GM12878 (cell line): ENCODE measurements around the gene ZBED5. TPM values are rescaled to one million over a fixed set of nuclear protein-coding genes. Genes with fewer than 3 reads are reported as not detected.

ENCODE experiments used
- ATAC-seq: fragments of 200-7000 bp; cut with Tn5 transposase; 3 replicates; pipeline ENCODE4 v1.9.1; 2020; ENCODE audit warnings: mild to moderate bottlenecking, moderate library complexity
- BruUV-seq: library from RNA; stranded (reverse); fragments of 400-500 nt; replicated peaks from 2 replicates; lab custom pipeline; 2021; lab: Mats Ljungman, UMichigan
- CTCF ChIA-PET: fragments of 300-600 bp; sonication (Branson Sonifier 250); formaldehyde crosslinking; extraction: SDS; loops from one replicate; lab custom pipeline; 2021; ENCODE audit warnings: inconsistent platforms; lab: Yijun Ruan, JAX
- POLR2A ChIA-PET: fragments of 350-600 bp; formaldehyde crosslinking; extraction: SDS; loops from one replicate; lab custom pipeline; 2021; ENCODE audit warnings: inconsistent platforms; lab: Charles Lee
- RAD21 ChIA-PET: fragments of 300-600 bp; sonication (Branson Sonifier 250); formaldehyde crosslinking; loops from one replicate; lab custom pipeline; 2023; ENCODE audit warnings: antibody characterized with exemption; ENCODE audit not compliant: unreplicated experiment; lab: Charles Lee
- SMC1A ChIA-PET: fragments of 300-600 bp; sonication (Branson Sonifier 250); formaldehyde crosslinking; loops from one replicate; lab custom pipeline; 2023; ENCODE audit not compliant: unreplicated experiment, uncharacterized antibody; lab: Charles Lee
- DNase-seq: peaks from one replicate; pipeline ENCODE4 v3.0.0-alpha.2; 2011; ENCODE audit warnings: low read depth, low spot score
- FAIRE-seq: peaks from 3 replicates; lab custom pipeline; 2011; peaks lifted over from hg19 to GRCh38; lab: Jason Lieb, UNC
- H2AFZ ChIP-seq: 2 replicates; pipeline ENCODE4 v1.6.0; 2011; ENCODE audit warnings: low read depth, low read length, control low read depth; ENCODE audit not compliant: control insufficient read depth
- H3K27ac ChIP-seq: 2 replicates; pipeline ENCODE4 v1.5.1; 2011; ENCODE audit warnings: control low read depth; ENCODE audit not compliant: control insufficient read depth, insufficient read depth
- H3K27me3 ChIP-seq, 2 experiments: replicated peaks in 1 of 2; 2 replicates each; pipeline versions ENCODE4 v1.6.0 to v1.6.1; 2011; ENCODE audit warnings: low read length in 1 of 2; ENCODE audit not compliant: control insufficient read depth in 2 of 2, insufficient read depth in 2 of 2
- H3K36me3 ChIP-seq, 2 experiments: 2 replicates each; pipeline ENCODE4 v1.5.1; 2011; ENCODE audit warnings: low read length in 1 of 2; ENCODE audit not compliant: control insufficient read depth in 2 of 2, insufficient read depth in 2 of 2
- H3K4me1 ChIP-seq: 2 replicates; pipeline ENCODE4 v1.6.1; 2011; ENCODE audit warnings: mild to moderate bottlenecking, low read length, moderate library complexity, mixed read lengths; ENCODE audit not compliant: control insufficient read depth, insufficient read depth
- H3K4me2 ChIP-seq: 2 replicates; pipeline ENCODE4 v1.6.0; 2011; ENCODE audit warnings: control low read depth; ENCODE audit not compliant: control insufficient read depth, insufficient read depth
- H3K4me3 ChIP-seq: fragments of 200-600 bp; sonication (generic); 2 replicates; pipeline ENCODE4 v1.5.1; 2016
- H3K79me2 ChIP-seq: 2 replicates; pipeline ENCODE4 v1.6.0; 2011; ENCODE audit warnings: low read length; ENCODE audit not compliant: control insufficient read depth, insufficient read depth
- H3K9ac ChIP-seq: 2 replicates; pipeline ENCODE4 v1.8.0; 2011; ENCODE audit warnings: low read length, control low read depth, mixed read lengths; ENCODE audit not compliant: control insufficient read depth, insufficient read depth
- H3K9me3 ChIP-seq: replicated peaks from 3 replicates; pipeline ENCODE4 v1.5.1; 2011; ENCODE audit warnings: mild to moderate bottlenecking, low read length; ENCODE audit not compliant: control insufficient read depth, insufficient read depth
- H4K20me1 ChIP-seq: 2 replicates; pipeline ENCODE4 v1.6.0; 2011; ENCODE audit not compliant: control insufficient read depth, insufficient read depth
- CREM ChIP-seq: IDR thresholded peaks from 2 replicates; pipeline ENCODE4 v1.6.1; 2014; ENCODE audit warnings: antibody characterized with exemption, low read depth
- FOXK2 ChIP-seq: fragments of 450-650 bp; IDR thresholded peaks from 2 replicates; pipeline ENCODE4 v1.6.1; 2017; ENCODE audit warnings: mild to moderate bottlenecking, moderate library complexity
- JUND ChIP-seq: IDR thresholded peaks from 2 replicates; pipeline ENCODE4 v1.6.1; 2012; ENCODE audit warnings: low read depth, mild to moderate bottlenecking, low read length, improper control_type of control experiment, moderate library complexity
- LARP7 ChIP-seq: fragments of 450-650 bp; IDR thresholded peaks from 2 replicates; pipeline ENCODE4 v1.6.1; 2017; ENCODE audit warnings: mild to moderate bottlenecking
- RB1 ChIP-seq: fragments of 450-650 bp; formaldehyde crosslinking; IDR thresholded peaks from 2 replicates; pipeline ENCODE4 v1.6.1; 2017; ENCODE audit warnings: mild to moderate bottlenecking, borderline replicate concordance
- SIN3A ChIP-seq: IDR thresholded peaks from 2 replicates; pipeline ENCODE4 v1.6.1; 2012; ENCODE audit warnings: low read depth, low read length, improper control_type of control experiment
- SRF ChIP-seq, 2 experiments: IDR thresholded peaks; 2 replicates each; pipeline ENCODE4 v1.6.1; 2011; ENCODE audit warnings: low read depth in 2 of 2, low read length in 2 of 2, mild to moderate bottlenecking in 1 of 2, moderate library complexity in 1 of 2
- SUPT20H ChIP-seq: IDR thresholded peaks from 2 replicates; pipeline ENCODE4 v1.6.1; 2011; ENCODE audit warnings: low read depth, mild to moderate bottlenecking, low read length, moderate library complexity, borderline replicate concordance; ENCODE audit not compliant: control insufficient read depth
- TBL1XR1 ChIP-seq: IDR thresholded peaks from 2 replicates; pipeline ENCODE4 v1.6.1; 2012; ENCODE audit warnings: low read depth, low read length, improper control_type of control experiment
- ZNF207 ChIP-seq: fragments of 450-650 bp; IDR thresholded peaks from 2 replicates; pipeline ENCODE4 v1.6.1; 2014; ENCODE audit warnings: antibody characterized with exemption, mild to moderate bottlenecking, borderline replicate concordance
- WGBS: methylation state at CpG from one replicate; pipeline ENCODE4 v1.1.6; 2016; ENCODE audit warnings: low lambda C conversion rate; ENCODE audit not compliant: insufficient replicate concordance, insufficient coverage; ENCODE audit errors: missing lambda C conversion rate; 5-methylcytosine and 5-hydroxymethylcytosine counted together
- in situ Hi-C: fragments of 300-500 bp; cut with MboI; formaldehyde crosslinking; loops from 9 replicates; pipeline ENCODE4 v1.14.3; 2018; ENCODE audit warnings: mixed read lengths
- intact Hi-C: fragments of 100-400 bp; cut with micrococcal nuclease; formaldehyde crosslinking; loops from one replicate; pipeline ENCODE4 v1.14.2; 2022; ENCODE audit not compliant: unreplicated experiment
- polyA plus RNA-seq, 11 experiments: library from polyadenylated mRNA; depleted of rRNA in 4 of 11; unstranded in 6 of 11; stranded (reverse) in 5 of 11; fragments of >200 nt; fragmentation: Nextera tagmentation in 4 of 11; fragmentation: Illumina TruSeq in 1 of 11; extraction: Ambion mirVana in 4 of 11; extraction: Trizol in 1 of 11; gene quantifications; 1 replicate in 1 of 11; 2 replicates in 10 of 11; pipeline versions ENCODE4 v1.2.1 to v1.2.3, GENCODE V29; 2011 to 2016; ENCODE audit warnings: inconsistent platforms in 2 of 11, missing spikeins in 2 of 11, low read depth in 1 of 11
- total RNA-seq, 4 experiments: library from RNA; depleted of rRNA in 3 of 4; stranded (reverse); fragments of >200 nt in 3 of 4; fragmentation: Illumina TruSeq in 1 of 4; extraction: Trizol in 1 of 4; gene quantifications; 2 replicates each; pipeline versions ENCODE4 v1.2.1 to v1.2.3, GENCODE V29; 2013 to 2021
- TF ChIP-seq, protein P1 (sequence below): IDR thresholded peaks from 2 replicates; pipeline ENCODE4 v1.6.1; 2011; ENCODE audit warnings: mild to moderate bottlenecking, low read depth, low read length, moderate library complexity; ENCODE audit not compliant: insufficient replicate concordance
- TF ChIP-seq, protein P2 (sequence below): fragments of 150-350 bp; IDR thresholded peaks from 2 replicates; pipeline ENCODE4 v1.6.1; 2016; ENCODE audit warnings: low read depth, low read length
- TF ChIP-seq, protein P3 (sequence below): IDR thresholded peaks from 2 replicates; pipeline ENCODE4 v1.6.1; 2011; ENCODE audit warnings: borderline replicate concordance, low read depth, mild to moderate bottlenecking, moderate library complexity, mixed read lengths, low read length; ENCODE audit not compliant: insufficient read depth; ENCODE audit errors: extremely low read length

Gene ZBED5
- total and polyA plus RNA-seq, 10 of the 15 experiments (the other 5 are each of a cell fraction or from before 2014, with no cell fraction given): 27.3 to 86.8 (median 37.6) TPM

DNA sequence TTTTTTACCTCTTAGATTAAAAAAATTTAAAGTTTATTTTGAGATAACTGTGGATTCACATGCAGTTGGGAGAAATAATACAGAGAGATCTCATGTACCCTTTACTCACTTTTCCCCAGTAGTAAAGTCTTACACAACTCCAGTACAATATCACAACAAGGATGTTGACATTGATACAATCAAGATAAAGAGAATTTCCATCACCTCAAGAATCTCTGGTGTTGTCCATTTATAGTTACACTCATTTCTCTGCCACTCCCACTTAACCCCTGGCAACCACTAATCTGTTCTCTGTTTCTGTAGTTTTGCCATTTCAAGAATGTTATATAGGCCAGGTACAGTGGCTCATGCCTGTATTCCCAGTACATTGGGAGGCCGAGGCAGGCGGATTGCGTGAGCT lies 10.5 kb upstream of the ZBED5 start:
- ATAC-seq: no peak
- ChIA-PET POLR2A (no interaction called here), SMC1A (no interaction called here), CTCF (interaction anchor here (1.2 kb wide), 1 partner anchor 10 kb away, joined by 4 read pairs; no protein-coding TSS in a partner anchor), RAD21 (no interaction called here)
- Histone ChIP-seq H3K9me3 (peaks cover 3% of the 10 kb centered on the region; the same call in 2 of the 3 replicates), H3K79me2 (no peaks in the 10 kb centered on the region), H3K9ac (no peak overlapping the region), H4K20me1 (no peaks in the 10 kb centered on the region), H3K27me3 (no peaks in the 10 kb centered on the region), H3K27ac (no peak overlapping the region), H3K4me2 (no peak overlapping the region), H3K4me3 (no peak overlapping the region), H3K4me1 (0 out of 2 replicates have a peak, but pooled peaks cover 3% of the 10 kb centered on the region), H3K36me3 (no peaks in the 10 kb centered on the region)
- intact Hi-C loops: no loop called here
- in situ Hi-C loops: no loop called here
- DNase-seq: no peak
- BruUV-seq: no TSS peak
- TF ChIP-seq TBL1XR1: no peak
- TF ChIP-seq, protein P1, sequence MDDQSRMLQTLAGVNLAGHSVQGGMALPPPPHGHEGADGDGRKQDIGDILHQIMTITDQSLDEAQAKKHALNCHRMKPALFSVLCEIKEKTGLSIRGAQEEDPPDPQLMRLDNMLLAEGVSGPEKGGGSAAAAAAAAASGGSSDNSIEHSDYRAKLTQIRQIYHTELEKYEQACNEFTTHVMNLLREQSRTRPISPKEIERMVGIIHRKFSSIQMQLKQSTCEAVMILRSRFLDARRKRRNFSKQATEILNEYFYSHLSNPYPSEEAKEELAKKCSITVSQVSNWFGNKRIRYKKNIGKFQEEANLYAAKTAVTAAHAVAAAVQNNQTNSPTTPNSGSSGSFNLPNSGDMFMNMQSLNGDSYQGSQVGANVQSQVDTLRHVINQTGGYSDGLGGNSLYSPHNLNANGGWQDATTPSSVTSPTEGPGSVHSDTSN: no peak
- TF ChIP-seq FOXK2: no peak
- no peak for TF ChIP-seq RB1
- no peak for TF ChIP-seq JUND
- TF ChIP-seq SUPT20H: no peak
- no peak for TF ChIP-seq CREM
- TF ChIP-seq SIN3A: no peak
- no peak for TF ChIP-seq ZNF207
- TF ChIP-seq, protein P2, sequence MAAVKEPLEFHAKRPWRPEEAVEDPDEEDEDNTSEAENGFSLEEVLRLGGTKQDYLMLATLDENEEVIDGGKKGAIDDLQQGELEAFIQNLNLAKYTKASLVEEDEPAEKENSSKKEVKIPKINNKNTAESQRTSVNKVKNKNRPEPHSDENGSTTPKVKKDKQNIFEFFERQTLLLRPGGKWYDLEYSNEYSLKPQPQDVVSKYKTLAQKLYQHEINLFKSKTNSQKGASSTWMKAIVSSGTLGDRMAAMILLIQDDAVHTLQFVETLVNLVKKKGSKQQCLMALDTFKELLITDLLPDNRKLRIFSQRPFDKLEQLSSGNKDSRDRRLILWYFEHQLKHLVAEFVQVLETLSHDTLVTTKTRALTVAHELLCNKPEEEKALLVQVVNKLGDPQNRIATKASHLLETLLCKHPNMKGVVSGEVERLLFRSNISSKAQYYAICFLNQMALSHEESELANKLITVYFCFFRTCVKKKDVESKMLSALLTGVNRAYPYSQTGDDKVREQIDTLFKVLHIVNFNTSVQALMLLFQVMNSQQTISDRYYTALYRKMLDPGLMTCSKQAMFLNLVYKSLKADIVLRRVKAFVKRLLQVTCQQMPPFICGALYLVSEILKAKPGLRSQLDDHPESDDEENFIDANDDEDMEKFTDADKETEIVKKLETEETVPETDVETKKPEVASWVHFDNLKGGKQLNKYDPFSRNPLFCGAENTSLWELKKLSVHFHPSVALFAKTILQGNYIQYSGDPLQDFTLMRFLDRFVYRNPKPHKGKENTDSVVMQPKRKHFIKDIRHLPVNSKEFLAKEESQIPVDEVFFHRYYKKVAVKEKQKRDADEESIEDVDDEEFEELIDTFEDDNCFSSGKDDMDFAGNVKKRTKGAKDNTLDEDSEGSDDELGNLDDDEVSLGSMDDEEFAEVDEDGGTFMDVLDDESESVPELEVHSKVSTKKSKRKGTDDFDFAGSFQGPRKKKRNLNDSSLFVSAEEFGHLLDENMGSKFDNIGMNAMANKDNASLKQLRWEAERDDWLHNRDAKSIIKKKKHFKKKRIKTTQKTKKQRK: no peak
- TF ChIP-seq SRF (IDR thresholded peaks at IDR 0.05; ENCODE audit: low read depth in 2 of 2, low read length in 2 of 2): no peak
- TF ChIP-seq, protein P3, sequence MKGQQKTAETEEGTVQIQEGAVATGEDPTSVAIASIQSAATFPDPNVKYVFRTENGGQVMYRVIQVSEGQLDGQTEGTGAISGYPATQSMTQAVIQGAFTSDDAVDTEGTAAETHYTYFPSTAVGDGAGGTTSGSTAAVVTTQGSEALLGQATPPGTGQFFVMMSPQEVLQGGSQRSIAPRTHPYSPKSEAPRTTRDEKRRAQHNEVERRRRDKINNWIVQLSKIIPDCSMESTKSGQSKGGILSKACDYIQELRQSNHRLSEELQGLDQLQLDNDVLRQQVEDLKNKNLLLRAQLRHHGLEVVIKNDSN: no peak
- TF ChIP-seq LARP7: no peak
- TF ChIP-seq, all 136 proteins: peak for 0
- 97% methylated on average over 3 of the region's 3 CpGs for WGBS
- no peak overlapping the region for H2AFZ ChIP-seq
- FAIRE-seq: no peak
